ENCODE measurements around the gene MYL12A.
"Not testable (repeated sequence)": the region's sequence is repeated elsewhere in the genome, so short reads cannot be mapped to it uniquely, and the experiment has no call there.

Gene MYL12A

GRCh38 chr18:3219241-3219630 lies 28.4 kb upstream of the MYL12A start:
- H3K36me3 ChIP-seq (ENCODE audit: control insufficient read depth, insufficient read depth, low read length), result no peaks in the 10 kb centered on the region
- no peaks in the 10 kb centered on the region for H3K79me2 ChIP-seq
- no peak overlapping the region for H3K9ac ChIP-seq
- no peaks in the 10 kb centered on the region for H3K4me1 ChIP-seq
- no peak overlapping the region for H3K4me2 ChIP-seq (ENCODE audit: low read length)
- H3K27me3 ChIP-seq (ENCODE audit: control insufficient read depth, insufficient read depth, low read length), result no peaks in the 10 kb centered on the region
- H2AFZ ChIP-seq, result peak overlapping the region; percentile 34
- H3K9me3 ChIP-seq (ENCODE audit: control insufficient read depth, low read length), result no peaks in the 10 kb centered on the region
- TF ChIP-seq, protein P1, sequence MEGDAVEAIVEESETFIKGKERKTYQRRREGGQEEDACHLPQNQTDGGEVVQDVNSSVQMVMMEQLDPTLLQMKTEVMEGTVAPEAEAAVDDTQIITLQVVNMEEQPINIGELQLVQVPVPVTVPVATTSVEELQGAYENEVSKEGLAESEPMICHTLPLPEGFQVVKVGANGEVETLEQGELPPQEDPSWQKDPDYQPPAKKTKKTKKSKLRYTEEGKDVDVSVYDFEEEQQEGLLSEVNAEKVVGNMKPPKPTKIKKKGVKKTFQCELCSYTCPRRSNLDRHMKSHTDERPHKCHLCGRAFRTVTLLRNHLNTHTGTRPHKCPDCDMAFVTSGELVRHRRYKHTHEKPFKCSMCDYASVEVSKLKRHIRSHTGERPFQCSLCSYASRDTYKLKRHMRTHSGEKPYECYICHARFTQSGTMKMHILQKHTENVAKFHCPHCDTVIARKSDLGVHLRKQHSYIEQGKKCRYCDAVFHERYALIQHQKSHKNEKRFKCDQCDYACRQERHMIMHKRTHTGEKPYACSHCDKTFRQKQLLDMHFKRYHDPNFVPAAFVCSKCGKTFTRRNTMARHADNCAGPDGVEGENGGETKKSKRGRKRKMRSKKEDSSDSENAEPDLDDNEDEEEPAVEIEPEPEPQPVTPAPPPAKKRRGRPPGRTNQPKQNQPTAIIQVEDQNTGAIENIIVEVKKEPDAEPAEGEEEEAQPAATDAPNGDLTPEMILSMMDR (IDR thresholded peaks at IDR 0.05), result no peak
- no peak overlapping the region for H3K4me3 ChIP-seq (ENCODE audit: low read depth, low read length)
- H3K27ac ChIP-seq, result no peak overlapping the region

- H3K4me2 ChIP-seq (ENCODE audit: low read length), result no peak within 1 kb of the TSS
- no peak within 1 kb of the TSS for H3K4me3 ChIP-seq (ENCODE audit: low read depth, low read length)
- no peak within 1 kb of the TSS for H3K9ac ChIP-seq
- H3K27me3 ChIP-seq (ENCODE audit: control insufficient read depth, insufficient read depth, low read length), result no peaks in the 10 kb centered on the region
- H3K9me3 ChIP-seq (ENCODE audit: control insufficient read depth, low read length), result no peaks in the 10 kb centered on the region
- no peaks in the 10 kb centered on the region for H3K4me1 ChIP-seq
- TF ChIP-seq, protein P1 (IDR thresholded peaks at IDR 0.05), result no peak
- H3K27ac ChIP-seq, result no peak within 1 kb of the TSS
- H2AFZ ChIP-seq, result peak within 1 kb of the TSS; percentile 34
- no peaks in the 10 kb centered on the region for H3K79me2 ChIP-seq
- no peaks in the 10 kb centered on the region for H3K36me3 ChIP-seq (ENCODE audit: control insufficient read depth, insufficient read depth, low read length)
These were observed 27.8 kb upstream of the MYL12A start, which contains the start of gene MYOM1 for GRCh38 chr18:3219631-3220335. TSS of gene MYOM1 (minus strand) at chr18:3219968. CDS start at chr18:3215223, 4,745 bp downstream.

DNA sequence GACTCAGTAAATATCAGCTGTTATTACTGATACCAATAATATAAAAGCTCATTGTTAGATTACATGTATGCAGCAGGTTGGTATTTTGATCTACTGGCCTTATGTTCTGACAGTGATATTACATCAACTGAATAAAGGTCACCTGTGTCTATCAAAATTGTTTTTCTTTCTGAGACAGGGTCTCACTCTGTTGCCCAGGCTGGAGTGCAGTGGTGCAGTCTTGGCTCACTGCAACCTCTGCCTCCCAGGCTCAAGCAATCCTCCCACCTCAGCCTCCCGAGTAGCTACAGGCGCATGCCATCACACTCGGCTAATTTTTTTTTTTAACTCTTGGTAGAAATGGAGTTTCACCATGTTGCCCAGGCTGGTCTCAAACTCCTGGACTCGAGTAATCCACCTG lies 26.7 kb upstream of the MYL12A start:
- not testable (repeated sequence) for H3K27ac ChIP-seq; H3K4me2 ChIP-seq (ENCODE audit: low read length); H3K9me3 ChIP-seq (ENCODE audit: control insufficient read depth, low read length); H2AFZ ChIP-seq; H3K4me3 ChIP-seq (ENCODE audit: low read depth, low read length); H3K9ac ChIP-seq; H3K4me1 ChIP-seq; H3K36me3 ChIP-seq (ENCODE audit: control insufficient read depth, insufficient read depth, low read length); H3K79me2 ChIP-seq; H3K27me3 ChIP-seq (ENCODE audit: control insufficient read depth, insufficient read depth, low read length)

- TF ChIP-seq, protein P1 (IDR thresholded peaks at IDR 0.05), result no peak
- no peaks in the 10 kb centered on the region for H3K4me1 ChIP-seq
- H3K4me3 ChIP-seq (ENCODE audit: low read depth, low read length), result no peak overlapping the region
- no peaks in the 10 kb centered on the region for H3K9me3 ChIP-seq (ENCODE audit: control insufficient read depth, low read length)
- H3K36me3 ChIP-seq (ENCODE audit: control insufficient read depth, insufficient read depth, low read length), result no peaks in the 10 kb centered on the region
- H3K27me3 ChIP-seq (ENCODE audit: control insufficient read depth, insufficient read depth, low read length), result no peaks in the 10 kb centered on the region
- no peak overlapping the region for H3K9ac ChIP-seq
- H3K79me2 ChIP-seq, result no peaks in the 10 kb centered on the region
- no peak overlapping the region for H3K27ac ChIP-seq
- H3K4me2 ChIP-seq (ENCODE audit: low read length), result no peak overlapping the region
- H2AFZ ChIP-seq, result no peak overlapping the region
These were observed 26.1 kb upstream of the MYL12A start for GRCh38 chr18:3221496-3221895.

DNA sequence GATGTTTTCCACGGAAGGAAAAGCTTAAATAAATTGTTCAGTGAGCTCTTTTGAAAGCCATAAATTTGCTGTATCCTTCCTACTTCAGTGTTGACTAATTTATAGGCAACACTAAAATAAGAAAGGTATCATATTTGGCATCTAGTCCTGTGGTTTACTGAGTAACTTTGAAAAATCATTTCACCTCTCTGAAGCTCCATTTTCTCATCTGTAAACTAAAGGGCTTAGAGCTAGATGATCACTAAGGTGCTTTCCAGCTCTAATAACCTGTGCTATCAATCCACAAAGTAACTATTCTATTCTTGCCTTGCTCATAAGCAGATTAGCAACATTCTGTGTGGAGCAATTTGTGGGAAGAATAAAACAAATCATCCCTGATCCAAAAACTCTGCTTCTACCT lies 24.2 kb upstream of the MYL12A start:
- TF ChIP-seq, protein P1 (IDR thresholded peaks at IDR 0.05), result no peak
- H3K36me3 ChIP-seq (ENCODE audit: control insufficient read depth, insufficient read depth, low read length), result no peaks in the 10 kb centered on the region
- no peak overlapping the region for H3K9ac ChIP-seq
- no peak overlapping the region for H3K4me2 ChIP-seq (ENCODE audit: low read length)
- H3K79me2 ChIP-seq, result no peaks in the 10 kb centered on the region
- H3K27me3 ChIP-seq (ENCODE audit: control insufficient read depth, insufficient read depth, low read length), result no peaks in the 10 kb centered on the region
- no peak overlapping the region for H3K4me3 ChIP-seq (ENCODE audit: low read depth, low read length)
- H3K4me1 ChIP-seq, result no peaks in the 10 kb centered on the region
- no peak overlapping the region for H3K27ac ChIP-seq
- no peak overlapping the region for H2AFZ ChIP-seq
- H3K9me3 ChIP-seq (ENCODE audit: control insufficient read depth, low read length), result no peaks in the 10 kb centered on the region

All from parathyroid adenoma (tissue), 2 donors.